Astrocyte (in vitro differentiated cells and primary cell): ENCODE results near the gene ZFAND6. TPM values are rescaled to one million over a fixed set of nuclear protein-coding genes. Genes with fewer than 3 reads are reported as not detected.

Source experiments
- DNase-seq: peaks from one replicate; pipeline ENCODE4 v3.0.0-alpha.2; 2010; ENCODE audit warnings: low read depth
- FAIRE-seq: peaks from 2 replicates; lab custom pipeline; 2011; peaks lifted over from hg19 to GRCh38; lab: Jason Lieb, UNC
- H2AFZ ChIP-seq: 2 replicates; pipeline ENCODE4 v1.6.0; 2012; ENCODE audit warnings: low read depth, low read length, inconsistent platforms
- H3K27ac ChIP-seq: 2 replicates; pipeline ENCODE4 v1.5.1; 2011; ENCODE audit warnings: low read depth, low read length, inconsistent platforms
- H3K27me3 ChIP-seq: 2 replicates; pipeline ENCODE4 v1.6.0; 2011; ENCODE audit warnings: low read length, inconsistent platforms; ENCODE audit not compliant: insufficient read depth
- H3K36me3 ChIP-seq: 2 replicates; pipeline ENCODE4 v1.5.1; 2011; ENCODE audit warnings: low read length, inconsistent platforms; ENCODE audit not compliant: insufficient read depth
- H3K4me1 ChIP-seq: 2 replicates; pipeline ENCODE4 v1.5.1; 2011; ENCODE audit warnings: low read length, inconsistent platforms; ENCODE audit not compliant: insufficient read depth
- H3K4me2 ChIP-seq: 2 replicates; pipeline ENCODE4 v1.6.0; 2012; ENCODE audit warnings: low read length, inconsistent platforms
- H3K4me3 ChIP-seq: 2 replicates; pipeline ENCODE4 v1.5.1; 2011; ENCODE audit warnings: low read depth, mild to moderate bottlenecking, low read length, inconsistent platforms; ENCODE audit not compliant: insufficient read depth
- H3K79me2 ChIP-seq: 2 replicates; pipeline ENCODE4 v1.6.0; 2012; ENCODE audit warnings: mild to moderate bottlenecking, low read length, inconsistent platforms; ENCODE audit not compliant: insufficient read depth
- H3K9ac ChIP-seq: 2 replicates; pipeline ENCODE4 v1.6.0; 2012; ENCODE audit warnings: mild to moderate bottlenecking, low read length, inconsistent platforms
- H3K9me3 ChIP-seq: 2 replicates; pipeline ENCODE4 v1.5.1; 2012; ENCODE audit warnings: low read depth, mild to moderate bottlenecking, low read length, inconsistent platforms; ENCODE audit not compliant: insufficient read depth
- H4K20me1 ChIP-seq: 2 replicates; pipeline ENCODE4 v1.6.0; 2012; ENCODE audit warnings: low read length, inconsistent platforms; ENCODE audit not compliant: insufficient read depth
- H3K27ac Mint-ChIP-seq: one replicate; pipeline ENCODE4 v1.8.0; 2021; ENCODE audit warnings: mild to moderate bottlenecking, mixed read lengths; ENCODE audit not compliant: unreplicated experiment
- H3K27me3 Mint-ChIP-seq: one replicate; pipeline ENCODE4 v1.8.0; 2021; ENCODE audit warnings: low read depth, mixed read lengths; ENCODE audit not compliant: unreplicated experiment
- H3K36me3 Mint-ChIP-seq: one replicate; pipeline ENCODE4 v1.8.0; 2021; ENCODE audit warnings: low read depth, mixed read lengths; ENCODE audit not compliant: unreplicated experiment
- H3K4me1 Mint-ChIP-seq: one replicate; pipeline ENCODE4 v1.8.0; 2021; ENCODE audit warnings: low read depth, mixed read lengths; ENCODE audit not compliant: unreplicated experiment
- H3K4me3 Mint-ChIP-seq: one replicate; pipeline ENCODE4 v1.8.0; 2021; ENCODE audit warnings: mild to moderate bottlenecking, moderate library complexity, mixed read lengths; ENCODE audit not compliant: unreplicated experiment
- H3K9me3 Mint-ChIP-seq: one replicate; pipeline ENCODE4 v1.8.0; 2021; ENCODE audit warnings: mild to moderate bottlenecking, mixed read lengths; ENCODE audit not compliant: unreplicated experiment
- EZH2 ChIP-seq: IDR thresholded peaks from 2 replicates; pipeline ENCODE4 v1.6.1; 2012; ENCODE audit warnings: mild to moderate bottlenecking, low read length, inconsistent platforms; ENCODE audit not compliant: insufficient read depth
- total RNA-seq: library from RNA; stranded (reverse); gene quantifications from 2 replicates; pipeline ENCODE4 v1.2.1, GENCODE V29; 2021
- TF ChIP-seq, protein P1 (sequence below): IDR thresholded peaks from 2 replicates; pipeline ENCODE4 v1.5.1; 2011; ENCODE audit warnings: low read depth, mild to moderate bottlenecking, inconsistent platforms, low read length, moderate library complexity; ENCODE audit not compliant: insufficient read depth

Gene ZFAND6
- total RNA-seq, 1 donor from 2014 or later = 70.0 TPM

DNA sequence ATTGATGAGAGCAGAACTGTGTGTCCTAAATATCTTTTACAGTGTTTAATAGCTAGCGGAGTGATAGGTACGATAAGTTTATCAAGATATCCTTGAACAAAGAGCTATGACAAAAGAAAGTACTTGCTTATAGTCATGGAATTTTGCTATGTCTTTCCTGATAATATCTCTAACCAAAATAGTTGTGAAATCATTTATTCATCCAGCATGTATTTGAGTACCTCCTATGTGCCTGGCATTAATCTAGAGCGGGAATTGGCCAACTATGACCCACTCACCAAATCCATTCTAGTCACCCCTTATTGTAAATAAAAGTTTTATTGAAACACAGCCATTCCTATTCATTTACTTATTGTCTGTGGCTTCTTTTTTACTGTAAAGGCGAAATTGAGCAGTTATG lies 46.6 kb downstream of the ZFAND6 start:
- TF ChIP-seq EZH2 = no peak
- TF ChIP-seq, protein P1, sequence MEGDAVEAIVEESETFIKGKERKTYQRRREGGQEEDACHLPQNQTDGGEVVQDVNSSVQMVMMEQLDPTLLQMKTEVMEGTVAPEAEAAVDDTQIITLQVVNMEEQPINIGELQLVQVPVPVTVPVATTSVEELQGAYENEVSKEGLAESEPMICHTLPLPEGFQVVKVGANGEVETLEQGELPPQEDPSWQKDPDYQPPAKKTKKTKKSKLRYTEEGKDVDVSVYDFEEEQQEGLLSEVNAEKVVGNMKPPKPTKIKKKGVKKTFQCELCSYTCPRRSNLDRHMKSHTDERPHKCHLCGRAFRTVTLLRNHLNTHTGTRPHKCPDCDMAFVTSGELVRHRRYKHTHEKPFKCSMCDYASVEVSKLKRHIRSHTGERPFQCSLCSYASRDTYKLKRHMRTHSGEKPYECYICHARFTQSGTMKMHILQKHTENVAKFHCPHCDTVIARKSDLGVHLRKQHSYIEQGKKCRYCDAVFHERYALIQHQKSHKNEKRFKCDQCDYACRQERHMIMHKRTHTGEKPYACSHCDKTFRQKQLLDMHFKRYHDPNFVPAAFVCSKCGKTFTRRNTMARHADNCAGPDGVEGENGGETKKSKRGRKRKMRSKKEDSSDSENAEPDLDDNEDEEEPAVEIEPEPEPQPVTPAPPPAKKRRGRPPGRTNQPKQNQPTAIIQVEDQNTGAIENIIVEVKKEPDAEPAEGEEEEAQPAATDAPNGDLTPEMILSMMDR = no peak
- Histone ChIP-seq H3K4me1 (peaks cover 14% of the 10 kb centered on the region), H3K27ac (peak overlapping the region; percentile 24), H3K27me3 (no peaks in the 10 kb centered on the region), H3K36me3 (no peaks in the 10 kb centered on the region), H3K4me3 (no peak overlapping the region), H3K79me2 (peaks cover 58% of the 10 kb centered on the region), H3K4me2 (peak overlapping the region; percentile 43), H2AFZ (no peak overlapping the region), H3K9me3 (no peaks in the 10 kb centered on the region), H4K20me1 (peaks cover 88% of the 10 kb centered on the region), H3K9ac (no peak overlapping the region)
- Mint-ChIP-seq H3K27me3 (no peaks in the 10 kb centered on the region), H3K36me3 (no peaks in the 10 kb centered on the region), H3K4me1 (peaks cover 16% of the 10 kb centered on the region), H3K4me3 (no peak overlapping the region), H3K9me3 (no peaks in the 10 kb centered on the region), H3K27ac (no peak overlapping the region)
- DNase-seq (peak; percentile 77), FAIRE-seq (no peak)

DNA sequence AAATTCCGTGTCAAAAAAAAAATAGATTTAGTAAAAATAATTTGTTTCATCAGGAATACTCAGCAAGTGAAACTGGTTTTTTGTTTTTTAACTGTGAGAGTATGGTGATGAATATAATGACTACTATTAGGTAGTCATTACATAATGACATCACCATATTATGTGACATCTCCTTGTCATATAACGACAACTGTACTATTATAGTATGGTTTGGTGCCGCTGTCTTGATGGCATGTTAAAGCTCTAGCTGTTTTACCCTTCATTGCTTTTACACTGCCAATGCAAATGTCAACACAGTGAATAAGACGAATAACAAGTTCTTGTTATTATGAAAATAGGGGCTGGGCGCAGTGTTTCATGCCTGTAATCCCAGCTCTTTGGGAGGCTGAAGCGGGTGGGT lies 47.7 kb downstream of the ZFAND6 start:
- peaks cover 19% of the 10 kb centered on the region for H3K4me1 Mint-ChIP-seq
- FAIRE-seq = no peak
- no peaks in the 10 kb centered on the region for H3K9me3 Mint-ChIP-seq

DNA sequence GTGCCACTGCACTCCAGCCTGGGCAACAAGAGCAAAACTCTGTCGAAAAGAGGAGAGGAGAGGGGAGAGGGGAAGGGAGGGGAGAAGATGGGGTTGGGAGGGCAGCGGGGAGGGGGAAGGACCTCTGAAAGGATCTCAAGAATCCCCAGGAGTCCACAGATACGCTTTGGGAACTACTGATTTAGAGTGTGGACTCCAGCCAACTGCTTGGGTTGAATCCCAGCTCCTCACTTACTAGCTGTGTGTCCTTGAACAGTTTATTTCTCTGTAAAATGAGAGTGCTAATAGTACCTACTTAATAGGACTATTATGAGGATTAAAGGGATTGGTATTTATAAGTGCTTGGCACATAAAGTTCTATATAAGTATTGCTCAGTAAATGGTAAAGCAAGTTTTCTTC lies 48.3 kb downstream of the ZFAND6 start:
- no peaks in the 10 kb centered on the region for H3K36me3 ChIP-seq
- no peaks in the 10 kb centered on the region for H3K36me3 Mint-ChIP-seq
- no peaks in the 10 kb centered on the region for H3K27me3 ChIP-seq
- H2AFZ ChIP-seq = no peak overlapping the region
- TF ChIP-seq EZH2 = no peak
- TF ChIP-seq, protein P1 = no peak
- H3K27ac Mint-ChIP-seq = no peak overlapping the region
- H3K4me3 Mint-ChIP-seq = no peak overlapping the region
- H3K9me3 Mint-ChIP-seq = no peaks in the 10 kb centered on the region
- no peak overlapping the region for H3K4me2 ChIP-seq
- no peak for FAIRE-seq
- H3K27ac ChIP-seq = no peak overlapping the region
- H3K27me3 Mint-ChIP-seq = no peaks in the 10 kb centered on the region
- peaks cover 90% of the 10 kb centered on the region for H4K20me1 ChIP-seq
- no peak for DNase-seq
- peaks cover 58% of the 10 kb centered on the region for H3K79me2 ChIP-seq
- H3K4me1 Mint-ChIP-seq = peaks cover 19% of the 10 kb centered on the region
- no peaks in the 10 kb centered on the region for H3K9me3 ChIP-seq
- no peak overlapping the region for H3K4me3 ChIP-seq
- H3K9ac ChIP-seq = no peak overlapping the region
- peaks cover 14% of the 10 kb centered on the region for H3K4me1 ChIP-seq

More for the DNA sequence above, 47.7 kb downstream of the ZFAND6 start:
- Histone ChIP-seq H3K79me2 (peaks cover 58% of the 10 kb centered on the region), H3K27ac (no peak overlapping the region), H4K20me1 (peaks cover 90% of the 10 kb centered on the region), H3K9me3 (no peaks in the 10 kb centered on the region), H3K27me3 (no peaks in the 10 kb centered on the region), H2AFZ (no peak overlapping the region), H3K4me3 (no peak overlapping the region), H3K4me2 (no peak overlapping the region), H3K4me1 (peaks cover 14% of the 10 kb centered on the region), H3K9ac (no peak overlapping the region), H3K36me3 (no peaks in the 10 kb centered on the region)
- TF ChIP-seq, protein P1 = no peak
- TF ChIP-seq EZH2 = no peak
- Mint-ChIP-seq H3K36me3 (no peaks in the 10 kb centered on the region), H3K27ac (no peak overlapping the region), H3K4me3 (no peak overlapping the region), H3K27me3 (no peaks in the 10 kb centered on the region)
- DNase-seq = no peak
